Neural cell (in vitro differentiated cells): ENCODE data around the gene ZBTB37.

Source experiments
- POLR2AphosphoS5 ChIP-seq: IDR thresholded peaks from 2 replicates; pipeline ENCODE4 v1.6.1; 2012
- TF ChIP-seq, protein P1 (sequence below): fragments of 450-650 bp; IDR thresholded peaks from 2 replicates; pipeline ENCODE4 v1.5.1; 2014; ENCODE audit warnings: antibody characterized with exemption, mild to moderate bottlenecking, moderate library complexity; ENCODE audit not compliant: poor library complexity, severe bottlenecking

DNA sequence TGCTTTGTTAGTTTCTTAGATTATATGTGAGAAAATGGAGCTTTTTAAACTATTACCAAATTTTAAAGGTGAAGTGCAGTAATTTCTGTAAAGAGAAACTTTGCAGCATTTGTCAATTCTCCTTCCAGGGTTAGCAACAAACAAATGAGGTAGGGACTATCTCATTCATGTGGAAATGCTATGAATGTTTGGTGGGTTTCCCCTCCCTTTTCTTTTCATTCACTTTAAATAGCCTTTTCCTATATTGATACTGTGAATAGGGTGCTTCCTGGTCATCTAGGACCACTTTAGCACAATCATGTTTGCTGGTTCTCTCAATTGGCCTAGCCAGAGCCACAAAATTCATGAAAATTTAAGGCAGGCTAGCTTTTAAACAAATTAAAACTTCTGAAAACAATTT, 20.6 kb downstream of the ZBTB37 start:
- TF ChIP-seq, protein P1, sequence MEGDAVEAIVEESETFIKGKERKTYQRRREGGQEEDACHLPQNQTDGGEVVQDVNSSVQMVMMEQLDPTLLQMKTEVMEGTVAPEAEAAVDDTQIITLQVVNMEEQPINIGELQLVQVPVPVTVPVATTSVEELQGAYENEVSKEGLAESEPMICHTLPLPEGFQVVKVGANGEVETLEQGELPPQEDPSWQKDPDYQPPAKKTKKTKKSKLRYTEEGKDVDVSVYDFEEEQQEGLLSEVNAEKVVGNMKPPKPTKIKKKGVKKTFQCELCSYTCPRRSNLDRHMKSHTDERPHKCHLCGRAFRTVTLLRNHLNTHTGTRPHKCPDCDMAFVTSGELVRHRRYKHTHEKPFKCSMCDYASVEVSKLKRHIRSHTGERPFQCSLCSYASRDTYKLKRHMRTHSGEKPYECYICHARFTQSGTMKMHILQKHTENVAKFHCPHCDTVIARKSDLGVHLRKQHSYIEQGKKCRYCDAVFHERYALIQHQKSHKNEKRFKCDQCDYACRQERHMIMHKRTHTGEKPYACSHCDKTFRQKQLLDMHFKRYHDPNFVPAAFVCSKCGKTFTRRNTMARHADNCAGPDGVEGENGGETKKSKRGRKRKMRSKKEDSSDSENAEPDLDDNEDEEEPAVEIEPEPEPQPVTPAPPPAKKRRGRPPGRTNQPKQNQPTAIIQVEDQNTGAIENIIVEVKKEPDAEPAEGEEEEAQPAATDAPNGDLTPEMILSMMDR = no peak
- TF ChIP-seq POLR2AphosphoS5 = no peak
